IPS-20b (cell line): Measurements from ENCODE around the gene TEAD1.
A peak's percentile ranks its signal among the peaks of the same experiment; 100 is the strongest.

Experiments used
- H3K27ac ChIP-seq: one replicate; pipeline ENCODE4 v1.5.1; 2013; ENCODE audit warnings: low read length
- H3K27me3 ChIP-seq: 2 replicates; pipeline ENCODE4 v1.6.1; 2013; ENCODE audit warnings: mild to moderate bottlenecking, low read length, inconsistent platforms; ENCODE audit not compliant: insufficient read depth
- H3K36me3 ChIP-seq: 2 replicates; pipeline ENCODE4 v1.6.1; 2013; ENCODE audit warnings: low read depth, mild to moderate bottlenecking, inconsistent platforms, low read length, moderate library complexity; ENCODE audit not compliant: insufficient read depth
- H3K4me1 ChIP-seq: 2 replicates; pipeline ENCODE4 v1.6.1; 2013; ENCODE audit warnings: mild to moderate bottlenecking, control low read depth, inconsistent platforms, low read length, moderate library complexity; ENCODE audit not compliant: insufficient read depth
- H3K4me3 ChIP-seq: 2 replicates; pipeline ENCODE4 v1.5.1; 2013; ENCODE audit warnings: mild to moderate bottlenecking, low read length, inconsistent platforms
- H3K9ac ChIP-seq: 2 replicates; pipeline ENCODE4 v1.6.1; 2013; ENCODE audit warnings: low read depth, mild to moderate bottlenecking, inconsistent platforms, low read length, moderate library complexity
- H3K9me3 ChIP-seq: 2 replicates; pipeline ENCODE4 v1.6.1; 2013; ENCODE audit warnings: mild to moderate bottlenecking, low read depth, low read length, inconsistent platforms; ENCODE audit not compliant: insufficient read depth

The TEAD1 gene

DNA sequence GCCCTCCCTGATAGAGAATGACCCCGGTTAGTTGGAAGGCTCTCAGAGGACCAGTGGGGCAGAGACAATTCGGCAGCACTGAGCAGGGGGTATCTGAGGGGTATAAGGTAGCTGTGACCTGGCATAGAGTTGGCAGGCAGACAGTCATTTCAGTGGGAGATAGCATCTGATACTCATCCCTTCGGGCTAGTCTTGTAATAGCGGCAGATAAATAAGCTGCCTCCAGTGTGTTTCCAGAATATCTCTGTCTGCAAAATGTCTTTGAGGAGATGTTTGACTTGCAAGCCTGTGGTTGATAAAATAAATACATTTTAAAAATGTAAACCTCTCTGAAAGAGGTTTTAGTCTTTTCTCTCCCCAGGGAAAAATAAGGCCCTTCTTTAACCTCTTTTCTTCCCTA lies 54.2 kb downstream of the TEAD1 start:
- H3K4me3 ChIP-seq = no peak overlapping the region
- no peak overlapping the region for H3K27ac ChIP-seq
- H3K4me1 ChIP-seq = peaks cover 34% of the 10 kb centered on the region
- H3K27me3 ChIP-seq = no peaks in the 10 kb centered on the region
- no peaks in the 10 kb centered on the region for H3K36me3 ChIP-seq
- H3K9ac ChIP-seq = no peak overlapping the region
- H3K9me3 ChIP-seq = no peaks in the 10 kb centered on the region

GRCh38 chr11:12729941-12730340 lies 55.7 kb downstream of the TEAD1 start:
- Histone ChIP-seq H3K4me1 (peaks cover 21% of the 10 kb centered on the region), H3K27ac (no peak overlapping the region), H3K9ac (no peak overlapping the region), H3K4me3 (no peak overlapping the region), H3K36me3 (no peaks in the 10 kb centered on the region), H3K9me3 (no peaks in the 10 kb centered on the region), H3K27me3 (no peaks in the 10 kb centered on the region)

GRCh38 chr11:12731841-12732336 lies 57.7 kb downstream of the TEAD1 start:
- Histone ChIP-seq H3K4me1 (peaks cover 13% of the 10 kb centered on the region; the same call in 1 of the 2 replicates), H3K9me3 (no peaks in the 10 kb centered on the region), H3K27ac (no peak overlapping the region), H3K4me3 (no peak overlapping the region), H3K36me3 (no peaks in the 10 kb centered on the region), H3K9ac (no peak overlapping the region), H3K27me3 (no peaks in the 10 kb centered on the region)

- Histone ChIP-seq H3K4me1 (peaks cover 12% of the 10 kb centered on the region), H3K4me3 (no peak overlapping the region), H3K27ac (no peak overlapping the region), H3K36me3 (no peaks in the 10 kb centered on the region), H3K9me3 (no peaks in the 10 kb centered on the region), H3K9ac (no peak overlapping the region), H3K27me3 (no peaks in the 10 kb centered on the region)
Measured at GRCh38 chr11:12733091-12733490, 58.9 kb downstream of the TEAD1 start.

DNA sequence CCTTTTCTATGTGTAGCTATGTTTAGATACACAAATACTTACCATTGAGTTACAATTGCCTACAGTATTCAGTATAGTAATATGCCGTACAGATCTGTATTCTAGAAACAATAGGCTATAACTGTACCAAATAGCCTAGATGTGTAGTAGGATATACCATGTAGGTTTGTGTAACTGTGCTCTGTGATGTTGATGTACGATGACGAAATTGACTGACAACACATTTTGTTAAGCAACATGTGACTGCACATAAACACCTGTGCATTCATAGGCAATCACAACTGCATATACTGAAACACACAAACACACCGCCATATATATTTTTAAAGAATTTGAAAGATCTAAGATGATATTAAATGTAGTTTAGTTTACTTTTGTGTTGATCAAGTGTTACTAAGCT lies 60.4 kb downstream of the TEAD1 start:
- no peak overlapping the region for H3K9ac ChIP-seq
- no peak overlapping the region for H3K4me3 ChIP-seq
- no peak overlapping the region for H3K27ac ChIP-seq
- H3K27me3 ChIP-seq = no peaks in the 10 kb centered on the region
- H3K4me1 ChIP-seq = peaks cover 11% of the 10 kb centered on the region
- no peaks in the 10 kb centered on the region for H3K36me3 ChIP-seq
- H3K9me3 ChIP-seq = no peaks in the 10 kb centered on the region

GRCh38 chr11:12735262-12735661 lies 61.0 kb downstream of the TEAD1 start:
- H3K27me3 ChIP-seq = no peaks in the 10 kb centered on the region
- no peak overlapping the region for H3K27ac ChIP-seq
- no peak overlapping the region for H3K4me3 ChIP-seq
- no peaks in the 10 kb centered on the region for H3K36me3 ChIP-seq
- peaks cover 11% of the 10 kb centered on the region for H3K4me1 ChIP-seq
- H3K9me3 ChIP-seq = no peaks in the 10 kb centered on the region
- H3K9ac ChIP-seq = no peak overlapping the region

DNA sequence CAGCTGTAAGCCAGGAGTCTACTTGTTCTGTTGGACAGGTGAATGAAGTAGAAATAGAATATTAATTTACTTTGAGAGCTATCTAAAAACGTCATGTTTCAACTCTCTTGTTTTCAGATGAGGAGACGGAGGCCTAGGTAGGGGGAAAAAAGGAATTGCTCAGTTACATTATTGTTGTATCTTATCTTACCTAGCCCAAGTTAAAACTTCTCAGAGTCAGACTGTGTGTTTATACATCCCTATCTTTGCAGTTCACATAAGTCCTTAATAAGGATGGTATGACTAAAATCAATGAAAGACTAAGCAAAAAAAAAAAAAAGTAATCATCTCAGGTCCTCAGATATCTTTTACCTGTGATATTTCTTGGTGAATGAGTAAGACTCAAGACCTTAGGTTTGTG lies 62.8 kb downstream of the TEAD1 start:
- peaks cover 7% of the 10 kb centered on the region; the same call in 1 of the 2 replicates for H3K4me1 ChIP-seq
- H3K36me3 ChIP-seq = no peaks in the 10 kb centered on the region
- no peaks in the 10 kb centered on the region for H3K27me3 ChIP-seq
- H3K9ac ChIP-seq = no peak overlapping the region
- no peak overlapping the region for H3K27ac ChIP-seq
- H3K4me3 ChIP-seq = no peak overlapping the region
- H3K9me3 ChIP-seq = no peaks in the 10 kb centered on the region

DNA sequence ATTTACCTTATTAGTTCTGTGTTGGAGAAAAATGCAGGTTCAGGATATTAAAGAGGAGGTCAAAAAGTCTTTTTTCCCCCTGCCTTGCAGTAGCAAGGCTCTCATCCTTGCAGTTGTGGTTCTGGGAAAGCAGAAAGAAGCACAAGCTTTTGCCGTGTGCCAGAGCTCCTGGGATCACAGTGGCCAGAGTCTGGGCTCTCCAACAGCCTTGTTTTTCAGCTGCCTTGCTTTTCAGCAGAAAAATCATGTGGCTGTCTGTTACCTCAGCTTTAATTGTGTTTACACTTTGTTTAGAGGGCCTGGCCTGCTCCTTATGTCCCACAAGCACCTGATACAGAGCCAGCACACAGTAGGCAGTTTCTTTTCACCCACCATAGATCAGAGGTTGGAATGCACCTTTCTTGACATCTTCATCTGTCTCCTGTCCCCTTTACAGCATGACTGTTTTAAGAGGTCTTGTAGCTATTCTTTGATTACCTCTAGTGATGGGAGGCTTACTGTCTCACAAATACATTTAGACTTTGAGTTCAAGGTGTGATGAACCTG lies 67.5 kb downstream of the TEAD1 start:
- H3K27ac ChIP-seq = no peak overlapping the region
- H3K9ac ChIP-seq = no peak overlapping the region
- peaks cover 19% of the 10 kb centered on the region for H3K4me1 ChIP-seq
- no peaks in the 10 kb centered on the region for H3K36me3 ChIP-seq
- no peaks in the 10 kb centered on the region for H3K9me3 ChIP-seq
- no peak overlapping the region for H3K4me3 ChIP-seq
- no peaks in the 10 kb centered on the region for H3K27me3 ChIP-seq

DNA sequence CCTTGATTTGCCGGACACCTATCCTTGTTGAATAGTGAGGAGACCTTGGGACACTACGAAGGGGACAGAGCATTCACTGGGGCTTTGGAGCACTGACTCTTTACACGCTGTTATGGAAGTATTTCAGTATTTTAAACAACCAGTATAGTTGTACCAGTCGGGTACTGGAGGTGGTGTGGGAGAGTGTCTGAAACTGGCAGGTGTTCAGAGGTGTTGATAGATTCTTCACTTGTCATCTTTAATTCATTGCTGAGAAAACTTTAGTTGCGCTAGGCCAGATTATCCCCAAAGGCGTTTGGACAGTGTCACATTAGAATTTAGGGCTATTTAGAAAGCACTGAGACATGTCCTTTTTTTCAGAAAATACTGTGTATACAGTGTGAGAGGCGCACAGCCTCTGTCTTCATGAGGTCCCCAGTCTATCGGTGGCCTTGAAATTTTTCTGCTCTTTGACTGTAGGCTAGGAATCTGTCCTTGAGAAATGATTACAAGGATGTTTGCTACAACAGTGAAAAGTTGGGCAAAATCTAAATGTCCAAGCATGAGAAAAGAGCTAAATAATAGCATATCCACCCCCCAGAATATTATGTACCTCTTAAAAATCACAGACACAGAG lies 69.7 kb downstream of the TEAD1 start:
- Histone ChIP-seq H3K27ac (no peak overlapping the region), H3K4me1 (peaks cover 27% of the 10 kb centered on the region), H3K9ac (no peak overlapping the region), H3K9me3 (no peaks in the 10 kb centered on the region), H3K27me3 (no peaks in the 10 kb centered on the region), H3K4me3 (no peak overlapping the region), H3K36me3 (no peaks in the 10 kb centered on the region)

GRCh38 chr11:12744826-12745502 lies 70.7 kb downstream of the TEAD1 start:
- no peaks in the 10 kb centered on the region for H3K36me3 ChIP-seq
- no peak overlapping the region; the same call in 1 of the 2 replicates for H3K9ac ChIP-seq
- no peak overlapping the region for H3K4me3 ChIP-seq
- H3K27me3 ChIP-seq = no peaks in the 10 kb centered on the region
- no peaks in the 10 kb centered on the region for H3K9me3 ChIP-seq
- peaks cover 36% of the 10 kb centered on the region for H3K4me1 ChIP-seq
- H3K27ac ChIP-seq = no peak overlapping the region

DNA sequence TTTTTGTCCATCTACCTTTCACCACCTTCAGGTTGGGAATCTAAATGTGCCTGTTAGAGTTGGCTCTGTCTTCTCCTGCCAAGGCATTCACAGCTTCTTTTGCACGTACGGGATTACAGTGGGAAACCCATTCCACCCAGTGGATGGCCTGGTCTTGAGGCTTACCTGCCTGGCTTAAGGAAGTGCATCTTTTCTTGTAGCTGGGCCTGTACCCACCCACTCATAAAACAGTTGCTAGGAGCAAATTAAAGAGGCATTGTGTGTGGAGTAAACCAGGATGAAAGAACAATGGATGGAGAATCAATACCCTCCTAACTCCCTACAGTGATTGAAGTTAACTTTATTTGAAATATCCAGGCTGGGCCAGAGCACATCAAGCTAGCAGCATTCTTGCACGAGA lies 71.6 kb downstream of the TEAD1 start:
- Histone ChIP-seq H3K9ac (no peak overlapping the region), H3K27me3 (no peaks in the 10 kb centered on the region), H3K4me3 (no peak overlapping the region), H3K27ac (no peak overlapping the region), H3K9me3 (no peaks in the 10 kb centered on the region), H3K4me1 (peaks cover 42% of the 10 kb centered on the region), H3K36me3 (no peaks in the 10 kb centered on the region)

DNA sequence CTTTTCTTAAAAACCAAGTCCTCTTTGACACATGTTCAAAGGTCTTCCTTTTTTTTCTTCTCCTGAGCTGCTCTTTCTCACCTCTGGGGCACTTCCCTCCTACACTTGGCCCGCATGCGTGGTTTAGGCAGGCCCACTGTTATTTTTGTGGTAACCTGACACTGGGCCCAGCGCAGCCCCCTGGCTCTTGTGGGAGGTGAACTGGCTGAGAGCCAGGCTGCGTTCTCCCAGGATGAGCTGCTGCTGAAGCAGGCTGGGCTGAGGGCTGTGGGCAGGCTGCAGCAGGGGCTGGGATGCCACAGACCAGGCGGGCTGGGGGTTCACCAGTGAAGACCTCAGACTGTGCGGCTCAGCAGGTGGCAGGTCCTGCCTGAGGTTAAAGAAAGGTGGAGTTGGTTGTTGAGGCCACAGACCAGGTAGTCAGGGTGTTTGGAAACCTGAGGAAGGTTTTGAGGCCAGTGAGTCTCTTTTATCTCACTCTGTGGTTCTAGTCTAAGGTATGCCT lies 72.4 kb downstream of the TEAD1 start:
- no peaks in the 10 kb centered on the region for H3K27me3 ChIP-seq
- no peaks in the 10 kb centered on the region for H3K36me3 ChIP-seq
- peaks cover 45% of the 10 kb centered on the region for H3K4me1 ChIP-seq
- H3K9ac ChIP-seq = peak overlapping the region; percentile 45; the same call in 1 of the 2 replicates
- no peaks in the 10 kb centered on the region for H3K9me3 ChIP-seq
- H3K27ac ChIP-seq = no peak overlapping the region
- peak overlapping the region; percentile 10; the same call in 1 of the 2 replicates for H3K4me3 ChIP-seq
